PFSK-1 (cell line): ENCODE data around the gene TREM2.

Experiments
- FOXP2 ChIP-seq: optimal IDR thresholded peaks from 2 replicates; pipeline ENCODE3; 2011; ENCODE audit warnings: borderline replicate concordance, control low read depth, inconsistent platforms; ENCODE audit not compliant: insufficient read depth; ENCODE audit errors: extremely low read length, extremely low read depth
- POLR2AphosphoS5 ChIP-seq: IDR thresholded peaks from 2 replicates; pipeline ENCODE4 v1.6.1; 2012; ENCODE audit warnings: low read depth, mild to moderate bottlenecking, control low read depth, low read length, moderate library complexity
- REST ChIP-seq, 2 experiments: IDR thresholded peaks; 2 replicates each; pipeline versions ENCODE4 v1.6.1 to v1.8.0; 2011 to 2012; ENCODE audit warnings: low read depth in 2 of 2, low read length in 2 of 2, control low read depth in 1 of 2, inconsistent platforms in 1 of 2, mild to moderate bottlenecking in 1 of 2, moderate library complexity in 1 of 2; ENCODE audit not compliant: insufficient read depth in 1 of 2
- SIN3A ChIP-seq: IDR thresholded peaks from 2 replicates; pipeline ENCODE4 v1.6.1; 2012; ENCODE audit warnings: mild to moderate bottlenecking, low read length, moderate library complexity, borderline replicate concordance; ENCODE audit not compliant: insufficient read depth
- TAF1 ChIP-seq: IDR thresholded peaks from 2 replicates; pipeline ENCODE4 v1.6.1; 2012; ENCODE audit warnings: low read length, control low read depth, borderline replicate concordance; ENCODE audit not compliant: insufficient read depth

TREM2 gene

GRCh38 chr6:41153451-41153850 is 9.5 kb downstream of the TREM2 start:
- no peak for TF ChIP-seq TAF1
- no peak for TF ChIP-seq FOXP2
- TF ChIP-seq POLR2AphosphoS5, result no peak
- TF ChIP-seq SIN3A, result no peak
- no peak for TF ChIP-seq REST (IDR thresholded peaks at IDR 0.05; ENCODE audit: insufficient read depth in 1 of 2, low read depth in 2 of 2, low read length in 2 of 2)

- TF ChIP-seq POLR2AphosphoS5, result no peak
Measured at GRCh38 chr6:41150671-41151070, 12.2 kb downstream of the TREM2 start.

GRCh38 chr6:41147917-41148316 is 15.0 kb downstream of the TREM2 start:
- TF ChIP-seq TAF1 (no peak), REST (IDR thresholded peaks at IDR 0.05; ENCODE audit: insufficient read depth in 1 of 2, low read depth in 2 of 2, low read length in 2 of 2) (no peak), SIN3A (no peak)

- TF ChIP-seq POLR2AphosphoS5, result no peak
- TF ChIP-seq REST (IDR thresholded peaks at IDR 0.05; ENCODE audit: insufficient read depth in 1 of 2, low read depth in 2 of 2, low read length in 2 of 2), result no peak
- TF ChIP-seq SIN3A, result no peak
- TF ChIP-seq TAF1, result no peak
- no peak for TF ChIP-seq FOXP2
Measured at GRCh38 chr6:41136911-41137310, 26.0 kb downstream of the TREM2 start.

GRCh38 chr6:41135062-41135832 is 27.7 kb downstream of the TREM2 start:
- TF ChIP-seq POLR2AphosphoS5 (no peak), TAF1 (no peak), SIN3A (no peak), FOXP2 (no peak), REST (IDR thresholded peaks at IDR 0.05; ENCODE audit: insufficient read depth in 1 of 2, low read depth in 2 of 2, low read length in 2 of 2) (no peak)
